ENCODE results near the gene NLRC5.

DNA sequence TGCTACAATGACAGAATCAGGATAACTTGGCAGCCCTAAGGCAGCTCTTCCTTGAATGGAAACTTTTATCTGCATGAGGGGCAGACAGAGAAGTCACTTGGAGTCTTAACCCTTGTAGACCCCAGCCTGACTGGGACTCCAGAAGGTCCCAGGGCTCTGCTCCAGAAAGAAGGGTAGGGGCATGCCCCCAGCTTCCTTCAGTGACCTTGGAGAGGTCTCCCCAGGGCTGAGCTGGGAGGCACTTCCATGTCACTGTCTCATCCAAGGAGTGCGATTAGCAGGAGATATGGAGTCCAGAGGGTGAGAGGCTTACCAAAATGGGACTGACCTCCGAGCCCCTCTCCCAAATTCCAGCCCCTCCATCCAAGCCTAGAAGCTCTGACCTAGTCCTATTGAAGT is 3.4 kb upstream of the NLRC5 start:
- TF ChIP-seq, protein P1, sequence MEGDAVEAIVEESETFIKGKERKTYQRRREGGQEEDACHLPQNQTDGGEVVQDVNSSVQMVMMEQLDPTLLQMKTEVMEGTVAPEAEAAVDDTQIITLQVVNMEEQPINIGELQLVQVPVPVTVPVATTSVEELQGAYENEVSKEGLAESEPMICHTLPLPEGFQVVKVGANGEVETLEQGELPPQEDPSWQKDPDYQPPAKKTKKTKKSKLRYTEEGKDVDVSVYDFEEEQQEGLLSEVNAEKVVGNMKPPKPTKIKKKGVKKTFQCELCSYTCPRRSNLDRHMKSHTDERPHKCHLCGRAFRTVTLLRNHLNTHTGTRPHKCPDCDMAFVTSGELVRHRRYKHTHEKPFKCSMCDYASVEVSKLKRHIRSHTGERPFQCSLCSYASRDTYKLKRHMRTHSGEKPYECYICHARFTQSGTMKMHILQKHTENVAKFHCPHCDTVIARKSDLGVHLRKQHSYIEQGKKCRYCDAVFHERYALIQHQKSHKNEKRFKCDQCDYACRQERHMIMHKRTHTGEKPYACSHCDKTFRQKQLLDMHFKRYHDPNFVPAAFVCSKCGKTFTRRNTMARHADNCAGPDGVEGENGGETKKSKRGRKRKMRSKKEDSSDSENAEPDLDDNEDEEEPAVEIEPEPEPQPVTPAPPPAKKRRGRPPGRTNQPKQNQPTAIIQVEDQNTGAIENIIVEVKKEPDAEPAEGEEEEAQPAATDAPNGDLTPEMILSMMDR (IDR thresholded peaks at IDR 0.05; ENCODE audit: insufficient read depth, low read length, poor library complexity, severe bottlenecking): no peak
- no peak for TF ChIP-seq EZH2phosphoT487 (conservative IDR thresholded peaks at IDR 0.05; ENCODE audit: low read length)
